Stimulated activated CD8-positive, alpha-beta memory T cell treated with anti-CD3 and anti-CD28 coated beads, Interleukin-12 subunit alpha, Interleukin-12 subunit beta, amount 100 ng/mL, for 1 hour (primary cell): ENCODE measurements around the gene GPR143.

Experiments
- DNase-seq: peaks from one replicate; pipeline ENCODE4 v3.0.0-alpha.2; 2020; ENCODE audit warnings: low read depth

Gene GPR143

GRCh38 chrX:9708086-9708485 lies 57.6 kb downstream of the GPR143 start:
- DNase-seq = no peak

GRCh38 chrX:9707306-9708033 lies 58.2 kb downstream of the GPR143 start:
- DNase-seq = no peak

- no peak for DNase-seq
These were observed 59.2 kb downstream of the GPR143 start for GRCh38 chrX:9706421-9706820.

GRCh38 chrX:9704876-9705465 lies 60.7 kb downstream of the GPR143 start:
- DNase-seq = no peak

GRCh38 chrX:9703406-9703805 lies 62.2 kb downstream of the GPR143 start:
- no peak for DNase-seq

- DNase-seq = no peak
These were observed 63.9 kb downstream of the GPR143 start for GRCh38 chrX:9701790-9702189.

- DNase-seq = no peak
These were observed 65.1 kb downstream of the GPR143 start for GRCh38 chrX:9700555-9700954.

GRCh38 chrX:9698576-9698975 lies 67.1 kb downstream of the GPR143 start:
- DNase-seq = no peak

- DNase-seq = no peak
These were observed 72.2 kb downstream of the GPR143 start for GRCh38 chrX:9693307-9694001.

GRCh38 chrX:9690046-9690445 lies 75.6 kb downstream of the GPR143 start:
- no peak for DNase-seq

- DNase-seq = no peak
These were observed 76.8 kb downstream of the GPR143 start for GRCh38 chrX:9688833-9689232.

- DNase-seq = no peak
These were observed 77.7 kb downstream of the GPR143 start for GRCh38 chrX:9687899-9688298.

GRCh38 chrX:9683350-9683749 lies 82.3 kb downstream of the GPR143 start:
- DNase-seq = no peak

GRCh38 chrX:9682861-9683260 lies 82.8 kb downstream of the GPR143 start:
- no peak for DNase-seq

GRCh38 chrX:9682456-9682855 lies 83.2 kb downstream of the GPR143 start:
- no peak for DNase-seq

GRCh38 chrX:9681422-9681821 lies 84.2 kb downstream of the GPR143 start:
- no peak for DNase-seq

GRCh38 chrX:9681011-9681410 lies 84.6 kb downstream of the GPR143 start:
- DNase-seq = no peak

GRCh38 chrX:9678215-9678965 lies 87.3 kb downstream of the GPR143 start:
- DNase-seq = no peak

- DNase-seq = no peak
These were observed 88.4 kb downstream of the GPR143 start for GRCh38 chrX:9677098-9677739.

GRCh38 chrX:9676738-9677097 lies 88.9 kb downstream of the GPR143 start:
- DNase-seq = no peak

- DNase-seq = no peak
These were observed 89.3 kb downstream of the GPR143 start for GRCh38 chrX:9676306-9676705.
